ENCODE data around the gene TLCD1.

The TLCD1 gene

DNA sequence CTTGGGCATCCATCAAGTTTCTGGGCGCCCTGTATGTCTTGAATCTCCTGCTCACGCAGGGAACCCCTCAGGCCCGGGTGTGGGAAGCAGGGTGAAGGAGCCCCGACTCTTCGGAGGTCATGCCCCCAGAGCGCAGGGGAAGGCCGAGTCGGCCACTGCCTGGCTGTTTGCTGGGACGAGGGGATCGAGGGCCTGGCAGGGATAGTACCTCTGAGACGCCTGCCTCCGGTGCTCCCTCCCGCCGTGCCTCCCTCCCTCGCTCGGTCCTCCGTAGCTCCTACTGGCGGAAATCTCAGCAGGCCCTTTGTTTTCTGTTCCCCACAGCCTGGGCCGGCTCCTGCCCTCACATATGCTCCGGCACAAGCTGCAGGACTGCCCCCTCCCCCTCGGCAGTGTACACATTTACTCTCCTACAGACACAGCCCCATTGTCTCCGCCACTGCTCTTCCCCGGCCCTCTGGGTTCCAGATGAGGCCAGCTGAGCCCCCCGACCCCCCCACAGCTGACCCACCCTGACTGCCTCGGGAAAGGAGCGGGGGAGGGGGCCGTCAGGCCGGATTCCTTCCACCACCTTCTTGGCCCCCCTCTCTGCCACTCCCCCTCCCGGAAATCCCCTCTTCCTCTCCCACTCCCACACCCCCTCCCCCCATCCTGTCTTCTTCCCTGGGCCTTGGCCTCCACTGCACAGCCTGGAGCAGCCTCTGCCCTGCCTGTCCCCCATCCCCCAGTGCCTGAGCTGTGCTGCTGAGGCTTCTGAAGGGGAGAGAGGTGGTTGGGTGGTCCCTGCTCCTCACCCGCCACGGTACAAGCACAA lies 19.1 kb upstream of the TLCD1 start:
- TF ChIP-seq, protein P1, sequence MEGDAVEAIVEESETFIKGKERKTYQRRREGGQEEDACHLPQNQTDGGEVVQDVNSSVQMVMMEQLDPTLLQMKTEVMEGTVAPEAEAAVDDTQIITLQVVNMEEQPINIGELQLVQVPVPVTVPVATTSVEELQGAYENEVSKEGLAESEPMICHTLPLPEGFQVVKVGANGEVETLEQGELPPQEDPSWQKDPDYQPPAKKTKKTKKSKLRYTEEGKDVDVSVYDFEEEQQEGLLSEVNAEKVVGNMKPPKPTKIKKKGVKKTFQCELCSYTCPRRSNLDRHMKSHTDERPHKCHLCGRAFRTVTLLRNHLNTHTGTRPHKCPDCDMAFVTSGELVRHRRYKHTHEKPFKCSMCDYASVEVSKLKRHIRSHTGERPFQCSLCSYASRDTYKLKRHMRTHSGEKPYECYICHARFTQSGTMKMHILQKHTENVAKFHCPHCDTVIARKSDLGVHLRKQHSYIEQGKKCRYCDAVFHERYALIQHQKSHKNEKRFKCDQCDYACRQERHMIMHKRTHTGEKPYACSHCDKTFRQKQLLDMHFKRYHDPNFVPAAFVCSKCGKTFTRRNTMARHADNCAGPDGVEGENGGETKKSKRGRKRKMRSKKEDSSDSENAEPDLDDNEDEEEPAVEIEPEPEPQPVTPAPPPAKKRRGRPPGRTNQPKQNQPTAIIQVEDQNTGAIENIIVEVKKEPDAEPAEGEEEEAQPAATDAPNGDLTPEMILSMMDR (IDR thresholded peaks at IDR 0.05), result no peak

DNA sequence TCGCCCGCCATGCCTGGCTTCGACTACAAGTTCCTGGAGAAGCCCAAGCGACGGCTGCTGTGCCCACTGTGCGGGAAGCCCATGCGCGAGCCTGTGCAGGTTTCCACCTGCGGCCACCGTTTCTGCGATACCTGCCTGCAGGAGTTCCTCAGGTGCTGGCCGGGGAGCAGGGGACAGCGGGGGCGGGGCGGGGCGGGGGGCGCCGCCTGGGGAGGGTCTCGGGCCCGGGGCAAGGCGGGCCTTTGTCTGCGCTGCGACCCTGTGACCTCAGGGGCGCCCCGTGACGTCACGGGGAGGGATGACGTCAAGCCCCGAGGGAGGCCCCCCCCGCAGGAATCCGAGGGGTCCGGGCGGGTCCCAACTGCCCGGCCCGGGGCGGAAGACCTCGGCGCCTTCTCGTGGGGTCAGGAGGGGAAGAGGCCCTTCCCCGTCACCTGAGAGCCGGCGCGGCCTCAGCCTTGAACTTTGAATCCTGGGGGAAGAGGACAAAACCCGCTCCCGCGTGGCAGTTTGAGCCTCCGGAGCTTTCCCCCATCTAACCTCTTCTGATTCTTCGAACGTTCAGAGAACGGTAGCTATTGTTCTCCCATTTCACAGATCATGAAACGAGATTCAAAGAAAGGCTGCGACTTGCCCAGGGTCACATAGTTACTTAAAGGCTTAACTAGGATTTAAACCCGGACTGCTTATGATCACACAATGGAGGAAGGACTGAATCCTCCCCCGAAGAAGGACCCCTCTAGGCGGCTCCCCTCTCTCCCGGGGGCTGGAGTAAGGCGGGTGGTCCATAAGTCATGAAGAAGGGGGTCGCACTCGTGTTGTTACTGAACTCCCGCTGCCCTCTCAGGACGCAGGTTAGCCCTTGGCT lies 18.3 kb upstream of the TLCD1 start:
- TF ChIP-seq, protein P1 (IDR thresholded peaks at IDR 0.05), result peak; percentile 3; the same call in 1 of the 2 replicates

DNA sequence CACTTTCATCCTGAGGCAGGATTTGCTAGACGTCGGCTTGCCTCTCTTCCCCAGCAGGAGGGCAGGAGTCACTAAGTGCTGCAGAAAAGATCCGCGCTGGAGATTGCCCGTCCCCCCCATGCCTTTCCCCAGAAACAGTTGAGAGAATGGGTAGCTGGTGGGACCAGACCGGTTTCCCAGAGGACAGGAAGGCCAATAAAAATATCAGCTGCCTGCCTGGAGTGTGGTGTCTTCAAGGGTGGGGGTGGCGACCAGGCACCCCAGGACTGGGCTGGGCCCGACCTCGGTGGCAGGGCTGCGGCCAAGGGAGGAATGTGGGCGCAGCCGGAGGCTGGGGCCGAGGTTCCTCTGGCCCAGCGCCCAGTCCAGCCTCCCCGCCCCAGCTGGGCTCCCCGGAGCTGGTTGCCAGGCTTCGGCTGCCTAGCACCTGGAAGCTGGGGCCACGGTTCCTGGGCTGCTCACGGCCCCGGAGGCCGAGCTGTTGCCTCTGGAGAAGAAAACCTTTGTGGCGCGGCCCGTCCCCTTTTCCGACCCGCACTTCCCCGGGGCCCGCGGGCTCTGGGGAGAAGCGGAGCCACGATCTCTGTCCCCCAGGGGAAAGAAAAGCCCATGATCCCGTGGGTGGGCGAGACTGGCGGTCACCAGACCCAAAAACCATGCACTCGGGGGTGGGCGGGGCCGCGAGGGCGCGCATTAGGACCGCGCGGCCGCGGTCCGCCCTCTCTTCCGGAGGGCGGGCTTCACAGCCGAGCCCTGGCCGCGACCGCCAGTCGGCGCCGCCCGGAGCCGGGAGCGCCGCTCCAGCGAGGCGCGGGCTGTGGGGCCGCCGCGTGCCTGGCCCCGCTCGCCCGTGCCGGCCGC lies 17.4 kb upstream of the TLCD1 start, which contains the start of gene TRAF4:
TSS of gene TRAF4 (plus strand) at position 769 of the 861 bp plus-strand sequence. CDS start 102 bp downstream, outside the sequence.
- TF ChIP-seq, protein P1 (IDR thresholded peaks at IDR 0.05), result peak; percentile 21; the same call in 1 of the 2 replicates

DNA sequence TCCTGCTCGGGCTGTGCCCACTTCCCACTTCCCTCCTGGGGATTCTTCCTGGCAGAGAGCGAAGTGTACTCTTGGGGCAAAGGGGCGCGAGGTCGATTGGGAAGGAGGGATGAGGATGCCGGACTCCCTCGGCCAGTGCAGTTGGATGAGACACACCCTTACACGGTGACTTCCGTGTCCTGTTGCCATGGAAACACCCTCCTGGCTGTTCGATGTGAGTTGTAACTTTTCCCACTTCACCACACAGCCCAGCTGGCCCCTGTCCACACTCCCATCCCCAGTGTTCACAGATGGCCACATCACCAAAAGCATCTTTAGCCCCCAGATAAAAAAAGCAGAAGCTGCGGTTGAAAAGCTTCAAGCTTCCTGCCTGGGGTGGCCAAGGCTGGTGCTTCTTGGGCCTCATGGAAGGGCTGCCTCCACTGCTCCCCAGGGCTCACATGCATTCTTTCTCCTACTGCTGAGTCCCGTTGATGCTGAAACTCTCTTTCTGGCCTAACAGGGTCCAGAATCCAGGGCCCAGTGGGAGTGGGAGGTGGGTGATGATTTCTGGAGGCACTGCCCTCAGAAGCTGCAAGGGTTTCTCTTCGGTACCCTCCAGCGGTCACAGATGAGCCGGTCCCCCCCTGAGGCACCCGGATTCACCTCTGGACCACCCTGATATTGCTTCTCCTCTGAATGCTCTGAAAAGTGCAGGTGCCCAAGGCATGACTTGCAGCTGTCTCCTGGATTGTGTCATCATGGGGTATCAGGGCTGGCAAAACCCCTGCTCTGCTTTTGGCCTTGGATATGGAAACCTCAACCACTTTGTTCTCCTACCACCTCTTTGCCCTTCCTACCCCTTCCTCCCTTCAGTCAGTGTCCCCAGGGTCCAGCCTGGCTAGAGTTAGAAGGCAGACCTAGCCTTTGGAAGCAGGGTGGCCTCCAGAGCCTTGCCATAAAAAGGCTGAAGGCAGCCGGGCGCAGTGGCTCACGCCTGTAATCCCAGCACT lies 15.6 kb upstream of the TLCD1 start:
- TF ChIP-seq, protein P1 (IDR thresholded peaks at IDR 0.05), result no peak

DNA sequence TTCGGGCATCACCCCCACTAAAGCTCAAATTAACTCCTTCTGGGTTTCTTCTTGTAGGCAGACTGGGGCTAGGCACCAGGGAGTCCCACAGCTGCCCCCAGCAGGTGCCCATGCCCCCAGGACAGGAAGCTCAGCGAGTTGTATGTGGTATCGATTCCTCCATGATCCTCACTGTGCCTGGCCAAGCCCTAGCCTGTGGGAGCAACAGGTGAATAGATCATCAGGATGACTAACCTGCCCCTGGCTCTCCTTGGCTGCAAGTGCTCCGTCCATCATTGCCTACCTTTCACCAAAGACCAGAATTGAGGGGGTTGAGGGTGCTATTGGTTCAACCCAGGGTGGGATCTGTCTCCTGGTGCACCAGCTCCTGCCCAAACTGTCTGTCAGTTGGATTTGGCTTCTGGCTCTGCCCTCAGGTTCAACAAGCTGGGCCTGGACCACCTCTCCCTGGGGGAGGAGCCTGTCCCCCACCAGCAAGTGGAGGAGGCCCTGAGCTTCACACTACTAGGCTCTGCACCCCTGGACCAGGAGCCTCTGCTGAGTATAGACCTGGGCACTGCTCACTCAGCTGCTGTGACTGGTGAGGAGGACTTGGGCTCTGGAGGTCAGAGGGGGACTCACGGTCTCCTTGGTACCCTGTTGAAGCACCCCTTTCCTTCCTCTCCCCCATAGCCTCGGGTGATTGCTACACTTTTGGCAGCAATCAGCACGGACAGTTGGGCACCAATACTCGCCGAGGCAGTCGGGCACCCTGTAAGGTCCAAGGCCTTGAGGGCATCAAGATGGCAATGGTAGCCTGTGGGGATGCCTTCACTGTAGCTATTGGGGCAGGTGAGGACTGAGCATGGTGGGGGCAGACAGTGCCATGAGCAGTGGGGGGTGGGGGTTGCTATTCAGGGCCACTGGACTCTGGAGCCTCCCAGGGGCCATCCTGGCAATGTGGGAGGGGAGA lies 14.6 kb upstream of the TLCD1 start:
- TF ChIP-seq, protein P1 (IDR thresholded peaks at IDR 0.05), result no peak

Data from LNCAP (cell line).